Endothelial cell of umbilical vein (primary cell): ENCODE results near the gene TOLLIP. TPM values are rescaled to one million over a fixed set of nuclear protein-coding genes. Genes with fewer than 3 reads are reported as not detected.

Experiments
- BruUV-seq: library from RNA; stranded (reverse); fragments of 400-500 nt; replicated peaks from 2 replicates; lab custom pipeline; 2021; lab: Mats Ljungman, UMichigan
- CTCF ChIA-PET: fragments of 300-600, 350-600 bp; sonication (Branson Sonifier 250); formaldehyde crosslinking; loops from one replicate; lab custom pipeline; 2021; ENCODE audit warnings: antibody characterized with exemption, inconsistent platforms; lab: Charles Lee
- POLR2A ChIA-PET: fragments of 300-600, 350-600 bp; sonication (Branson Sonifier 250); formaldehyde crosslinking; loops from one replicate; lab custom pipeline; 2021; ENCODE audit warnings: antibody characterized with exemption, inconsistent platforms; lab: Charles Lee
- DNase-seq: peaks from one replicate; pipeline ENCODE4 v3.0.0-alpha.2; 2011; ENCODE audit warnings: low read depth, low spot score
- FAIRE-seq: peaks from 2 replicates; lab custom pipeline; 2011; peaks lifted over from hg19 to GRCh38; lab: Jason Lieb, UNC
- H2AFZ ChIP-seq: 2 replicates; pipeline ENCODE4 v1.6.0; 2012; ENCODE audit warnings: low read depth, low read length, control low read depth, inconsistent platforms
- H3K27ac ChIP-seq: 2 replicates; pipeline ENCODE4 v1.5.1; 2011; ENCODE audit warnings: low read depth, mild to moderate bottlenecking, control low read depth, low read length, moderate library complexity; ENCODE audit not compliant: insufficient read depth
- H3K27me3 ChIP-seq, 2 experiments: 2 replicates each; pipeline versions ENCODE4 v1.6.0 to v1.6.1; 2011; ENCODE audit warnings: low read length in 2 of 2, mixed read lengths in 1 of 2; ENCODE audit not compliant: control insufficient read depth in 2 of 2, insufficient read depth in 2 of 2
- H3K36me3 ChIP-seq, 2 experiments: 2 replicates in 1 of 2; 3 replicates in 1 of 2; pipeline ENCODE4 v1.5.1; 2011; ENCODE audit warnings: low read length in 2 of 2, mild to moderate bottlenecking in 1 of 2, moderate library complexity in 1 of 2; ENCODE audit not compliant: control insufficient read depth in 2 of 2, insufficient read depth in 2 of 2; ENCODE audit errors: extremely low read depth in 1 of 2
- H3K4me1 ChIP-seq: 3 replicates; pipeline ENCODE4 v1.5.1; 2011; ENCODE audit warnings: mild to moderate bottlenecking, low read length; ENCODE audit not compliant: control insufficient read depth, insufficient read depth; ENCODE audit errors: extremely low read depth
- H3K4me2 ChIP-seq: 2 replicates; pipeline ENCODE4 v1.6.1; 2011; ENCODE audit warnings: low read length, control low read depth, mixed read lengths; ENCODE audit not compliant: insufficient read depth
- H3K4me3 ChIP-seq, 3 experiments: fragments of 200-600 bp in 1 of 3; sonication (generic), shearing (Covaris generic) in 1 of 3; replicated peaks in 1 of 3; 2 replicates each; pipeline ENCODE4 v1.5.1; 2011 to 2016; ENCODE audit warnings: control low read depth in 3 of 3, low read length in 3 of 3, mild to moderate bottlenecking in 2 of 3, inconsistent platforms in 1 of 3, low read depth in 1 of 3, moderate library complexity in 1 of 3; ENCODE audit not compliant: insufficient read depth in 1 of 3
- H3K79me2 ChIP-seq: 2 replicates; pipeline ENCODE4 v1.6.0; 2012; ENCODE audit warnings: low read length, inconsistent platforms; ENCODE audit not compliant: control insufficient read depth, insufficient read depth
- H3K9ac ChIP-seq: replicated peaks from 2 replicates; pipeline ENCODE3; 2011; ENCODE audit warnings: low read length, control low read depth; ENCODE audit not compliant: insufficient read depth; ENCODE audit errors: extremely low read depth
- H3K9me1 ChIP-seq: replicated peaks from 3 replicates; pipeline ENCODE4 v1.6.0; 2011; ENCODE audit warnings: mild to moderate bottlenecking, low read length; ENCODE audit not compliant: control insufficient read depth, insufficient read depth; ENCODE audit errors: extremely low read depth
- H3K9me3 ChIP-seq: replicated peaks from 2 replicates; pipeline ENCODE4 v1.5.1; 2012; ENCODE audit warnings: low read length, inconsistent platforms; ENCODE audit not compliant: control insufficient read depth, insufficient read depth
- H4K20me1 ChIP-seq: replicated peaks from 2 replicates; pipeline ENCODE3; 2011; ENCODE audit warnings: mild to moderate bottlenecking, low read length; ENCODE audit not compliant: control insufficient read depth, insufficient read depth; ENCODE audit errors: extremely low read depth
- EZH2 ChIP-seq: IDR thresholded peaks from 2 replicates; pipeline ENCODE4 v1.6.1; 2012; ENCODE audit warnings: borderline replicate concordance, low read depth, mild to moderate bottlenecking, moderate library complexity, low read length, inconsistent platforms; ENCODE audit not compliant: severe bottlenecking
- GATA2 ChIP-seq: IDR thresholded peaks from 2 replicates; pipeline ENCODE4 v1.7.0; 2011; ENCODE audit warnings: low read depth, mild to moderate bottlenecking, moderate library complexity, mixed read lengths, low read length; ENCODE audit not compliant: insufficient read length, insufficient read depth
- JUN ChIP-seq: IDR thresholded peaks from 2 replicates; pipeline ENCODE4 v1.6.1; 2011; ENCODE audit warnings: borderline replicate concordance, low read depth; ENCODE audit not compliant: insufficient read length, insufficient read depth
- MAX ChIP-seq: IDR thresholded peaks from 2 replicates; pipeline ENCODE4 v1.6.1; 2011; ENCODE audit not compliant: insufficient read depth, insufficient read length
- MYC ChIP-seq: IDR thresholded peaks from one replicate; pipeline ENCODE4 v1.6.1; 2011; ENCODE audit warnings: mild to moderate bottlenecking, low read depth, low read length
- dilution Hi-C: fragments of 300-500 bp; cut with MboI; formaldehyde crosslinking; loops from one replicate; pipeline ENCODE4 v1.15.0; 2019; ENCODE audit warnings: low sequenced_read_pairs; ENCODE audit not compliant: extremely low pct_ligation_motif_present
- intact Hi-C: fragments of 100-400 bp; cut with micrococcal nuclease; formaldehyde crosslinking; loops from one replicate; pipeline ENCODE4 v1.10.0; 2022
- polyA plus RNA-seq, 4 experiments: library from polyadenylated mRNA; depleted of rRNA in 3 of 4; stranded (reverse) in 3 of 4; unstranded in 1 of 4; fragments of >200 nt; gene quantifications; 2 replicates each; pipeline versions ENCODE4 v1.2.1 to v1.2.3, GENCODE V29; 2011 to 2012; ENCODE audit warnings: missing spikeins in 1 of 4
- total RNA-seq: library from RNA; stranded (reverse); gene quantifications from 2 replicates; pipeline ENCODE4 v1.2.3, GENCODE V29; 2021
- TF ChIP-seq, protein P1 (sequence below), 2 donors: IDR thresholded peaks; 1 replicate in 1 of 2; 2 replicates in 1 of 2; pipeline ENCODE4 v1.5.1; 2011; ENCODE audit warnings: low read length in 2 of 2, mild to moderate bottlenecking in 2 of 2, moderate library complexity in 2 of 2, control low read depth in 1 of 2, inconsistent platforms in 1 of 2, low read depth in 1 of 2; ENCODE audit not compliant: insufficient read depth in 1 of 2; ENCODE audit errors: extremely low read depth in 1 of 2

TOLLIP gene
- total and polyA plus RNA-seq, 2 donors (not counting 3 experiments of a cell fraction or from before 2014, with no cell fraction given), result 49.6 to 64.8 TPM

- Histone ChIP-seq H2AFZ (no peak overlapping the region), H3K27ac (no peak overlapping the region), H3K79me2 (no peaks in the 10 kb centered on the region), H3K36me3 (no peaks in the 10 kb centered on the region), H3K9ac (no peak overlapping the region), H4K20me1 (no peaks in the 10 kb centered on the region), H3K4me3 (no peak overlapping the region), H3K9me1 (no peaks in the 10 kb centered on the region), H3K27me3 (no peaks in the 10 kb centered on the region), H3K9me3 (no peaks in the 10 kb centered on the region), H3K4me2 (no peak overlapping the region), H3K4me1 (no peaks in the 10 kb centered on the region)
- no peak for FAIRE-seq
- dilution Hi-C loops, result no loop called here
- ChIA-PET CTCF (no interaction called here), POLR2A (no interaction called here)
- DNase-seq, result no peak
- TF ChIP-seq MAX (no peak), EZH2 (no peak), MYC (no peak), GATA2 (no peak), JUN (no peak)
- TF ChIP-seq, protein P1, sequence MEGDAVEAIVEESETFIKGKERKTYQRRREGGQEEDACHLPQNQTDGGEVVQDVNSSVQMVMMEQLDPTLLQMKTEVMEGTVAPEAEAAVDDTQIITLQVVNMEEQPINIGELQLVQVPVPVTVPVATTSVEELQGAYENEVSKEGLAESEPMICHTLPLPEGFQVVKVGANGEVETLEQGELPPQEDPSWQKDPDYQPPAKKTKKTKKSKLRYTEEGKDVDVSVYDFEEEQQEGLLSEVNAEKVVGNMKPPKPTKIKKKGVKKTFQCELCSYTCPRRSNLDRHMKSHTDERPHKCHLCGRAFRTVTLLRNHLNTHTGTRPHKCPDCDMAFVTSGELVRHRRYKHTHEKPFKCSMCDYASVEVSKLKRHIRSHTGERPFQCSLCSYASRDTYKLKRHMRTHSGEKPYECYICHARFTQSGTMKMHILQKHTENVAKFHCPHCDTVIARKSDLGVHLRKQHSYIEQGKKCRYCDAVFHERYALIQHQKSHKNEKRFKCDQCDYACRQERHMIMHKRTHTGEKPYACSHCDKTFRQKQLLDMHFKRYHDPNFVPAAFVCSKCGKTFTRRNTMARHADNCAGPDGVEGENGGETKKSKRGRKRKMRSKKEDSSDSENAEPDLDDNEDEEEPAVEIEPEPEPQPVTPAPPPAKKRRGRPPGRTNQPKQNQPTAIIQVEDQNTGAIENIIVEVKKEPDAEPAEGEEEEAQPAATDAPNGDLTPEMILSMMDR (IDR thresholded peaks at IDR 0.05; ENCODE audit: extremely low read depth in 1 of 2, insufficient read depth in 1 of 2, low read depth in 1 of 2, low read length in 2 of 2), result no peak
- no TSS peak for BruUV-seq
- intact Hi-C loops, result no loop called here
These were observed 56.9 kb downstream of the TOLLIP start for GRCh38 chr11:1252371-1253102.
